IMR-90 (cell line): ENCODE measurements around the gene YEATS4.

Experiments used
- CEBPB ChIP-seq: IDR thresholded peaks from 2 replicates; pipeline ENCODE4 v1.6.1; 2012; ENCODE audit warnings: low read depth, low read length, improper control_type of control experiment
- FOS ChIP-seq: fragments of 150-350 bp; IDR thresholded peaks from 2 replicates; pipeline ENCODE4 v1.6.1; 2016; ENCODE audit warnings: low read depth, low read length
- MAFK ChIP-seq: IDR thresholded peaks from 2 replicates; pipeline ENCODE4 v1.6.1; 2012; ENCODE audit warnings: low read depth, low read length, improper control_type of control experiment
- MXI1 ChIP-seq: IDR thresholded peaks from 2 replicates; pipeline ENCODE4 v1.6.1; 2012; ENCODE audit warnings: low read depth, mild to moderate bottlenecking, low read length, moderate library complexity, borderline replicate concordance
- NFE2L2 ChIP-seq: fragments of 150-350 bp; IDR thresholded peaks from 2 replicates; pipeline ENCODE4 v1.6.1; 2016; ENCODE audit warnings: low read depth, mild to moderate bottlenecking, low read length
- POLR2A ChIP-seq: IDR thresholded peaks from 2 replicates; pipeline ENCODE4 v1.6.1; 2012; ENCODE audit warnings: mild to moderate bottlenecking, low read depth, low read length
- RAD21 ChIP-seq: IDR thresholded peaks from 2 replicates; pipeline ENCODE4 v1.6.1; 2012; ENCODE audit warnings: low read length, improper control_type of control experiment
- RCOR1 ChIP-seq: IDR thresholded peaks from 2 replicates; pipeline ENCODE4 v1.6.1; 2012; ENCODE audit warnings: mild to moderate bottlenecking, low read length, improper control_type of control experiment; ENCODE audit not compliant: insufficient replicate concordance
- SMC3 ChIP-seq: fragments of 150-350 bp; IDR thresholded peaks from 2 replicates; pipeline ENCODE4 v1.6.1; 2016; ENCODE audit warnings: low read depth, mild to moderate bottlenecking, antibody characterized with exemption, low read length, moderate library complexity
- TF ChIP-seq, protein P1 (sequence below): conservative IDR thresholded peaks from 2 replicates; pipeline ENCODE4 v1.5.1; 2012; ENCODE audit warnings: mild to moderate bottlenecking, low read depth, low read length, improper control_type of control experiment
- TF ChIP-seq, protein P2 (sequence below): fragments of 150-350 bp; IDR thresholded peaks from 2 replicates; pipeline ENCODE4 v1.6.1; 2016; ENCODE audit warnings: low read depth, mild to moderate bottlenecking, low read length, moderate library complexity, borderline replicate concordance
- TF ChIP-seq, protein P3 (sequence below): fragments of 150-350 bp; IDR thresholded peaks from 2 replicates; pipeline ENCODE4 v1.6.1; 2017; ENCODE audit warnings: mild to moderate bottlenecking, antibody characterized with exemption, low read length, low read depth

DNA sequence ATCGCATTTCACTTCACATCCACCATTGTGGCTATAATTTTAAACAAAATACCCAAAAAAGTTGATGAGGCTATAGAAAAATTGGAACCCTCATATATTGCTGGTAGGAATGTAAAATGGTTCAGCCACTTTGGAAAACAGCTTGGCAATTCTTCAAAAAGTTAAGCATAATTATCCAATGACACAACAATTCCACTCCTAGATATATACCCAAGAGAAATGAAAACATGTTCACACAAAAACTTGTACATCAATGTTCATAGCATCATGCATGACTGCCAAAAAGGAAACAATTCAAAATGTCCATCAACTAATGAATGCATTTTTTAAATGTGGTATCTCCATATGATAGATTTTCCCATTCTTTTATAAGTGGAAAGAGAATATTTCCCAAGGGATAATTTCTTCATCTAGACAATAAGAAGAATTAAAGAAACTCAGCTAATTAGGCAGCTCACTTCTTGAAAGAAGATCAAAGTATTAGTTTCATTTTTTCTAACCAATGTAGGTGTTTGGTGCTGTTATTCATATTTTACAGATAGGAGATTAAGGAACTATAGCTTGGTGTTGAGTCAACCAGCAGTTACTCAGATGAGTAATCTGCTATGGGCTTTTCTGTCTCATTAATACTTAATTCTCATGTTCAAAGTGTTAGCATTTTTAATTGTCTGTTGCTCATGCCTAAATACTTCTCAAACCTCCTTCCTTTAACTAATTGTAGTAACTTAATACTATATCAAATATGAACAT is 32.8 kb downstream of the YEATS4 start:
- TF ChIP-seq, protein P1, sequence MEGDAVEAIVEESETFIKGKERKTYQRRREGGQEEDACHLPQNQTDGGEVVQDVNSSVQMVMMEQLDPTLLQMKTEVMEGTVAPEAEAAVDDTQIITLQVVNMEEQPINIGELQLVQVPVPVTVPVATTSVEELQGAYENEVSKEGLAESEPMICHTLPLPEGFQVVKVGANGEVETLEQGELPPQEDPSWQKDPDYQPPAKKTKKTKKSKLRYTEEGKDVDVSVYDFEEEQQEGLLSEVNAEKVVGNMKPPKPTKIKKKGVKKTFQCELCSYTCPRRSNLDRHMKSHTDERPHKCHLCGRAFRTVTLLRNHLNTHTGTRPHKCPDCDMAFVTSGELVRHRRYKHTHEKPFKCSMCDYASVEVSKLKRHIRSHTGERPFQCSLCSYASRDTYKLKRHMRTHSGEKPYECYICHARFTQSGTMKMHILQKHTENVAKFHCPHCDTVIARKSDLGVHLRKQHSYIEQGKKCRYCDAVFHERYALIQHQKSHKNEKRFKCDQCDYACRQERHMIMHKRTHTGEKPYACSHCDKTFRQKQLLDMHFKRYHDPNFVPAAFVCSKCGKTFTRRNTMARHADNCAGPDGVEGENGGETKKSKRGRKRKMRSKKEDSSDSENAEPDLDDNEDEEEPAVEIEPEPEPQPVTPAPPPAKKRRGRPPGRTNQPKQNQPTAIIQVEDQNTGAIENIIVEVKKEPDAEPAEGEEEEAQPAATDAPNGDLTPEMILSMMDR = no peak
- TF ChIP-seq RCOR1 = no peak
- no peak for TF ChIP-seq RAD21
- TF ChIP-seq, protein P2, sequence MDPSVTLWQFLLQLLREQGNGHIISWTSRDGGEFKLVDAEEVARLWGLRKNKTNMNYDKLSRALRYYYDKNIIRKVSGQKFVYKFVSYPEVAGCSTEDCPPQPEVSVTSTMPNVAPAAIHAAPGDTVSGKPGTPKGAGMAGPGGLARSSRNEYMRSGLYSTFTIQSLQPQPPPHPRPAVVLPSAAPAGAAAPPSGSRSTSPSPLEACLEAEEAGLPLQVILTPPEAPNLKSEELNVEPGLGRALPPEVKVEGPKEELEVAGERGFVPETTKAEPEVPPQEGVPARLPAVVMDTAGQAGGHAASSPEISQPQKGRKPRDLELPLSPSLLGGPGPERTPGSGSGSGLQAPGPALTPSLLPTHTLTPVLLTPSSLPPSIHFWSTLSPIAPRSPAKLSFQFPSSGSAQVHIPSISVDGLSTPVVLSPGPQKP = no peak
- no peak for TF ChIP-seq MAFK
- no peak for TF ChIP-seq SMC3
- no peak for TF ChIP-seq POLR2A
- TF ChIP-seq FOS = no peak
- TF ChIP-seq, protein P3, sequence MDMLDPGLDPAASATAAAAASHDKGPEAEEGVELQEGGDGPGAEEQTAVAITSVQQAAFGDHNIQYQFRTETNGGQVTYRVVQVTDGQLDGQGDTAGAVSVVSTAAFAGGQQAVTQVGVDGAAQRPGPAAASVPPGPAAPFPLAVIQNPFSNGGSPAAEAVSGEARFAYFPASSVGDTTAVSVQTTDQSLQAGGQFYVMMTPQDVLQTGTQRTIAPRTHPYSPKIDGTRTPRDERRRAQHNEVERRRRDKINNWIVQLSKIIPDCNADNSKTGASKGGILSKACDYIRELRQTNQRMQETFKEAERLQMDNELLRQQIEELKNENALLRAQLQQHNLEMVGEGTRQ = no peak
- no peak for TF ChIP-seq NFE2L2
- TF ChIP-seq MXI1 = no peak
- no peak for TF ChIP-seq CEBPB
